H1 (cell line): Measurements from ENCODE around the gene ELAPOR1. TPM values are rescaled to one million over a fixed set of nuclear protein-coding genes. Genes with fewer than 3 reads are reported as not detected.
"Not testable (repeated sequence)": the region's sequence is repeated elsewhere in the genome, so short reads cannot be mapped to it uniquely, and the experiment has no call there.

Experiments used
- CTCF ChIA-PET: fragments of 300-600 bp; sonication (Branson Sonifier 250); formaldehyde crosslinking; loops from one replicate; lab custom pipeline; 2021; ENCODE audit not compliant: partially characterized antibody; lab: Charles Lee
- POLR2A ChIA-PET: fragments of 300-600 bp; sonication (Branson Sonifier 250); formaldehyde crosslinking; loops from one replicate; lab custom pipeline; 2021; ENCODE audit warnings: inconsistent platforms; ENCODE audit not compliant: partially characterized antibody; lab: Charles Lee
- DNase-seq, 2 experiments: peaks; one replicate each; pipeline versions ENCODE4 v3.0.0 to v3.0.0-alpha.2; 2010 to 2022; ENCODE audit warnings: low spot score in 2 of 2, low read depth in 1 of 2, mixed read lengths in 1 of 2
- FAIRE-seq: peaks from 2 replicates; lab custom pipeline; 2011; peaks lifted over from hg19 to GRCh38; lab: Jason Lieb, UNC
- H2AFZ ChIP-seq: 2 replicates; pipeline ENCODE4 v1.8.1; 2012; ENCODE audit warnings: low read length, inconsistent platforms
- H2AK5ac ChIP-seq: 2 replicates; pipeline ENCODE4 v1.6.1; 2013; ENCODE audit warnings: low read depth, low read length
- H2BK120ac ChIP-seq: replicated peaks from 2 replicates; pipeline ENCODE3; 2013; ENCODE audit warnings: low read depth, low read length, inconsistent platforms
- H2BK12ac ChIP-seq: 2 replicates; pipeline ENCODE4 v1.6.1; 2013; ENCODE audit warnings: low read depth, low read length
- H2BK15ac ChIP-seq: 2 replicates; pipeline ENCODE4 v1.6.1; 2013; ENCODE audit warnings: low read length
- H2BK20ac ChIP-seq: 2 replicates; pipeline ENCODE4 v1.6.1; 2013; ENCODE audit warnings: low read length
- H2BK5ac ChIP-seq: 2 replicates; pipeline ENCODE4 v1.6.1; 2013; ENCODE audit warnings: low read depth, low read length
- H3K14ac ChIP-seq: 2 replicates; pipeline ENCODE4 v1.6.1; 2013; ENCODE audit warnings: inconsistent platforms; ENCODE audit not compliant: insufficient read length
- H3K18ac ChIP-seq: 2 replicates; pipeline ENCODE4 v1.6.1; 2013; ENCODE audit warnings: low read length; ENCODE audit errors: extremely low read depth
- H3K23ac ChIP-seq: 2 replicates; pipeline ENCODE4 v1.6.1; 2013; ENCODE audit warnings: inconsistent platforms; ENCODE audit not compliant: insufficient read length
- H3K23me2 ChIP-seq: 2 replicates; pipeline ENCODE4 v1.6.1; 2013; ENCODE audit warnings: low read depth, low read length
- H3K27ac ChIP-seq: 2 replicates; pipeline ENCODE4 v1.6.1; 2011; ENCODE audit warnings: low read depth, low read length, inconsistent platforms
- H3K27me3 ChIP-seq, 4 experiments: replicated peaks in 1 of 4; 1 replicate in 1 of 4; 2 replicates in 3 of 4; pipeline versions ENCODE4 v1.6.1 to v1.8.1; 2011 to 2013; ENCODE audit warnings: low read length in 3 of 4, mild to moderate bottlenecking in 3 of 4, inconsistent platforms in 2 of 4, mixed read lengths in 2 of 4, moderate library complexity in 1 of 4; ENCODE audit not compliant: control insufficient read depth in 3 of 4, insufficient read depth in 3 of 4; ENCODE audit errors: extremely low read depth in 1 of 4
- H3K36me3 ChIP-seq, 4 experiments: 2 replicates each; pipeline versions ENCODE4 v1.6.1 to v1.8.1; 2011 to 2013; ENCODE audit warnings: mild to moderate bottlenecking in 4 of 4, low read length in 3 of 4, moderate library complexity in 2 of 4, control low read depth in 1 of 4, inconsistent platforms in 1 of 4; ENCODE audit not compliant: insufficient read depth in 4 of 4, control insufficient read depth in 2 of 4
- H3K4ac ChIP-seq: replicated peaks from 2 replicates; pipeline ENCODE3; 2013; ENCODE audit warnings: low read length, low read depth, mixed read lengths, inconsistent platforms; ENCODE audit not compliant: insufficient read length
- H3K4me1 ChIP-seq, 4 experiments: replicated peaks in 1 of 4; 1 replicate in 1 of 4; 2 replicates in 3 of 4; pipeline versions ENCODE4 v1.6.1 to v1.8.1; 2011 to 2013; ENCODE audit warnings: low read length in 3 of 4, inconsistent platforms in 2 of 4, mixed read lengths in 1 of 4; ENCODE audit not compliant: insufficient read depth in 4 of 4, control insufficient read depth in 3 of 4
- H3K4me2 ChIP-seq, 2 experiments: 2 replicates each; pipeline versions ENCODE4 v1.6.1 to v1.8.1; 2011 to 2013; ENCODE audit warnings: low read depth in 2 of 2, low read length in 2 of 2, control low read depth in 1 of 2, inconsistent platforms in 1 of 2, mild to moderate bottlenecking in 1 of 2; ENCODE audit not compliant: insufficient read depth in 1 of 2
- H3K4me3 ChIP-seq, 4 experiments: fragments of 200-600, 300-600 bp in 1 of 4; sonication (generic), shearing (Covaris generic), sonication (Bioruptor Twin) in 1 of 4; 2 replicates each; pipeline versions ENCODE4 v1.5.1 to v1.8.1; 2011 to 2016; ENCODE audit warnings: low read length in 4 of 4, low read depth in 3 of 4, control low read depth in 2 of 4, inconsistent platforms in 2 of 4, mild to moderate bottlenecking in 2 of 4, mixed read lengths in 1 of 4, moderate library complexity in 1 of 4; ENCODE audit not compliant: insufficient read depth in 2 of 4; ENCODE audit errors: extremely low read depth in 1 of 4
- H3K56ac ChIP-seq: replicated peaks from 2 replicates; pipeline ENCODE3; 2013; ENCODE audit warnings: low read depth, mild to moderate bottlenecking, mixed read lengths, low read length, inconsistent platforms; ENCODE audit not compliant: insufficient read length
- H3K79me1 ChIP-seq: 2 replicates; pipeline ENCODE4 v1.6.1; 2013; ENCODE audit warnings: low read depth, low read length, control low read depth
- H3K79me2 ChIP-seq, 2 experiments: 2 replicates each; pipeline versions ENCODE4 v1.6.1 to v1.8.1; 2012 to 2013; ENCODE audit warnings: low read length in 2 of 2, mild to moderate bottlenecking in 2 of 2, inconsistent platforms in 1 of 2; ENCODE audit not compliant: insufficient read depth in 2 of 2, control insufficient read depth in 1 of 2
- H3K9ac ChIP-seq, 4 experiments: replicated peaks in 1 of 4; 1 replicate in 1 of 4; 2 replicates in 3 of 4; pipeline versions ENCODE4 v1.6.1 to v1.8.1; 2011 to 2013; ENCODE audit warnings: low read depth in 3 of 4, low read length in 3 of 4, control low read depth in 2 of 4, mild to moderate bottlenecking in 2 of 4, moderate library complexity in 2 of 4, inconsistent platforms in 1 of 4; ENCODE audit errors: extremely low read depth in 1 of 4
- H3K9me3 ChIP-seq, 2 experiments: 2 replicates each; pipeline versions ENCODE4 v1.6.1 to v1.8.1; 2012 to 2013; ENCODE audit warnings: mild to moderate bottlenecking in 2 of 2, moderate library complexity in 2 of 2, control low read depth in 1 of 2, inconsistent platforms in 1 of 2, low read depth in 1 of 2, low read length in 1 of 2, mixed read lengths in 1 of 2; ENCODE audit not compliant: insufficient read depth in 2 of 2
- H4K20me1 ChIP-seq, 2 experiments: replicated peaks in 1 of 2; 2 replicates each; pipeline versions ENCODE3 to v1.8.1; 2011 to 2013; ENCODE audit warnings: inconsistent platforms in 2 of 2, low read length in 2 of 2, mild to moderate bottlenecking in 1 of 2; ENCODE audit not compliant: insufficient read depth in 2 of 2, control insufficient read depth in 1 of 2
- H4K5ac ChIP-seq: 2 replicates; pipeline ENCODE4 v1.6.1; 2013; ENCODE audit warnings: low read length, low read depth, mixed read lengths, inconsistent platforms; ENCODE audit not compliant: insufficient read length
- H4K8ac ChIP-seq: 2 replicates; pipeline ENCODE4 v1.8.0; 2013; ENCODE audit warnings: mild to moderate bottlenecking, moderate library complexity, low read length, inconsistent platforms; ENCODE audit not compliant: insufficient read depth; ENCODE audit errors: extremely low read depth
- H4K91ac ChIP-seq: replicated peaks from 2 replicates; pipeline ENCODE3; 2013; ENCODE audit warnings: low read length, mixed read lengths, inconsistent platforms; ENCODE audit not compliant: insufficient read length
- WGBS, 2 experiments: shearing (Covaris generic) in 1 of 2; methylation state at CpG; one replicate each; pipeline versions ENCODE4 v1.1.6 to v1.1.7; 2013 to 2015; ENCODE audit warnings: low lambda C conversion rate in 2 of 2, mixed read lengths in 2 of 2, inconsistent platforms in 1 of 2, low coverage in 1 of 2, missing lambda C conversion rate in 1 of 2; ENCODE audit not compliant: insufficient replicate concordance in 2 of 2, insufficient coverage in 1 of 2, insufficient read length in 1 of 2; ENCODE audit errors: extremely low coverage in 1 of 2, missing lambda C conversion rate in 1 of 2; 5-methylcytosine and 5-hydroxymethylcytosine counted together
- polyA plus RNA-seq, 7 experiments: library from polyadenylated mRNA; depleted of rRNA in 3 of 7; stranded (reverse) in 5 of 7; unstranded in 2 of 7; fragments of >200 nt in 5 of 7; fragments of 200-250 nt in 2 of 7; gene quantifications; 1 replicate in 5 of 7; 2 replicates in 1 of 7; 4 replicates in 1 of 7; pipeline versions ENCODE4 v1.2.1 to v1.2.3, GENCODE V29; 2011 to 2013; ENCODE audit warnings: missing spikeins in 2 of 7, mixed read lengths in 2 of 7
- total RNA-seq: library from RNA; stranded (reverse); fragmentation: NEBNext Ultra II Directional; extraction: Animal tissue kit (Norgen Biotek cat#: 25700); gene quantifications from 2 replicates; pipeline ENCODE4 v1.2.1, GENCODE V29; 2021

Gene ELAPOR1
- total and polyA plus RNA-seq, 2 of the 8 experiments (the other 6 are each of a cell fraction or from before 2014, with no cell fraction given): 1.2 to 2.5 TPM

GRCh38 chr1:109142725-109143124 lies 28.8 kb downstream of the ELAPOR1 start:
- H2BK20ac ChIP-seq, H2BK120ac ChIP-seq, H2BK15ac ChIP-seq, H4K8ac ChIP-seq, H4K91ac ChIP-seq, H2AFZ ChIP-seq, H3K9me3 ChIP-seq, H3K4me1 ChIP-seq, H3K4me2 ChIP-seq, H3K4me3 ChIP-seq, H3K18ac ChIP-seq, H3K9ac ChIP-seq, H2BK5ac ChIP-seq, H2BK12ac ChIP-seq, H3K36me3 ChIP-seq, H4K5ac ChIP-seq, H2AK5ac ChIP-seq, DNase-seq, H3K23ac ChIP-seq, H4K20me1 ChIP-seq, FAIRE-seq, H3K4ac ChIP-seq, POLR2A ChIA-PET, H3K14ac ChIP-seq, H3K23me2 ChIP-seq, H3K56ac ChIP-seq, H3K27ac ChIP-seq, H3K27me3 ChIP-seq, H3K79me1 ChIP-seq, H3K79me2 ChIP-seq: not testable (repeated sequence)
- CTCF ChIA-PET: interaction anchor here (1.1 kb wide), 2 partner anchors 12 to 28 kb away, joined by 3 read pairs; no protein-coding TSS in a partner anchor
- 94% methylated on average over 6 of the region's 6 CpGs; no CpG with 5 or more reads in 1 of the 2 experiments for WGBS, 2 experiments
